ENCODE results near the gene EFNA4. TPM values are rescaled to one million over a fixed set of nuclear protein-coding genes. Genes with fewer than 3 reads are reported as not detected.

Gene EFNA4
- total RNA-seq, 1 donor from 2014 or later: 11.8 TPM

DNA sequence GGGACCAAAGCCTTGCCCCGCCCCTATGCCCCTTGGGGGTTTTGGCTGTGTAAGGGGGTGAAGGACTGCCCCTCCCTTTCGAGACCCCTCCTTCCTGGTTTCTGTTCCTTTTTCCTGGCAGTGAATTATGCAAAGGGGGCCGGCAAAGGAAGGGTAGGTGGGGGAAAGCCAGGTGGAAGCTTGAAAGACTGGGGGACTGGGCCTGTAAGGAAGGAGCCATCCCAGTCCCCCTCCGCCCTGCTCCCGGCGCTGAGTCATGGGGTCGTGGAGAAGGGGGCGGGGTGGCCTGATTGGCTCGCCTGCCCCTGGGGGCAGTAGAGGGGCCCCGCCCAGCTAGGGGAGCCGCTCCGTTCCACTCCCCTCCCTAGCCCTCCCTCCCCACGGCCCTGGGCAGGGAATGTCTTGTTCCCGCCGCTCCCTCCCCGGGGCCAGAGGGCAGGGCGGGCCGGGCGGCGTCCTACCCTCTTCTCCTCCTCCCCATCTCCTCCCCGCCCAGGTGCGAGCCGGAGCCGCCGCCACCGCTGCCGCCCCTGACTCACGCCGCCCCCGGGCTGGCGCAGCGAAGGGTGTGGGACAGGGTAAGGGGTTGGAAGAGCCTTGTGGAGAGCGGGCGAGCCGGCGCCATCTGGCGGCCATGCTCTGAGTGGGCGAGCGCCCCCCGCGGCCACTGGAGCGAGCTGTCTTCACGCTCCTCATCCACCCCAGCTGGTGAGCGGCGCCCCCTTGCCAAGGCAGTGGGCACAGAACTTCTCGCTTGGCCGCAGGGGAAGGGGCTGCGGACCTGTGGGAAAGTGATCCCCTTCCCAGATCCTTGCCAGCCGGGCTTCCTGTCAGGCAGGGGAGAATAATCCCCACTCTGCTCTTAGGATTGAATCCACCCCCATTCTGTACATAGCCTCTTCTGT is 46.2 kb upstream of the EFNA4 start:
- peak overlapping the region; percentile 43 for H2AFZ ChIP-seq (ENCODE audit: low read depth, low read length)
- H3K27ac Mint-ChIP-seq (ENCODE audit: unreplicated experiment): peak overlapping the region; percentile 81

GRCh38 chr1:155017946-155018316 is 45.6 kb upstream of the EFNA4 start:
- Mint-ChIP-seq H3K27me3 (ENCODE audit: low read depth, unreplicated experiment) (no peaks in the 10 kb centered on the region), H3K27ac (ENCODE audit: unreplicated experiment) (peak overlapping the region; percentile 34), H3K36me3 (ENCODE audit: low read depth, unreplicated experiment) (peaks cover 3% of the 10 kb centered on the region), H3K4me1 (ENCODE audit: low read depth, unreplicated experiment) (peaks cover 31% of the 10 kb centered on the region), H3K4me3 (ENCODE audit: unreplicated experiment) (peak overlapping the region; percentile 45), H3K9me3 (ENCODE audit: unreplicated experiment) (no peaks in the 10 kb centered on the region)
- no peak overlapping the region for H2AFZ ChIP-seq (ENCODE audit: low read depth, low read length)
- H3K9ac ChIP-seq (ENCODE audit: low read length): peak overlapping the region; percentile 46
- no peak for DNase-seq (ENCODE audit: low read depth)
- no peak overlapping the region for H3K4me3 ChIP-seq (ENCODE audit: insufficient read depth, low read depth, low read length)
- no peaks in the 10 kb centered on the region for H3K9me3 ChIP-seq (ENCODE audit: insufficient read depth, low read depth, low read length)
- TF ChIP-seq EZH2 (IDR thresholded peaks at IDR 0.05; ENCODE audit: insufficient read depth, low read length): no peak
- TF ChIP-seq, protein P1, sequence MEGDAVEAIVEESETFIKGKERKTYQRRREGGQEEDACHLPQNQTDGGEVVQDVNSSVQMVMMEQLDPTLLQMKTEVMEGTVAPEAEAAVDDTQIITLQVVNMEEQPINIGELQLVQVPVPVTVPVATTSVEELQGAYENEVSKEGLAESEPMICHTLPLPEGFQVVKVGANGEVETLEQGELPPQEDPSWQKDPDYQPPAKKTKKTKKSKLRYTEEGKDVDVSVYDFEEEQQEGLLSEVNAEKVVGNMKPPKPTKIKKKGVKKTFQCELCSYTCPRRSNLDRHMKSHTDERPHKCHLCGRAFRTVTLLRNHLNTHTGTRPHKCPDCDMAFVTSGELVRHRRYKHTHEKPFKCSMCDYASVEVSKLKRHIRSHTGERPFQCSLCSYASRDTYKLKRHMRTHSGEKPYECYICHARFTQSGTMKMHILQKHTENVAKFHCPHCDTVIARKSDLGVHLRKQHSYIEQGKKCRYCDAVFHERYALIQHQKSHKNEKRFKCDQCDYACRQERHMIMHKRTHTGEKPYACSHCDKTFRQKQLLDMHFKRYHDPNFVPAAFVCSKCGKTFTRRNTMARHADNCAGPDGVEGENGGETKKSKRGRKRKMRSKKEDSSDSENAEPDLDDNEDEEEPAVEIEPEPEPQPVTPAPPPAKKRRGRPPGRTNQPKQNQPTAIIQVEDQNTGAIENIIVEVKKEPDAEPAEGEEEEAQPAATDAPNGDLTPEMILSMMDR (IDR thresholded peaks at IDR 0.05; ENCODE audit: insufficient read depth, low read depth, low read length): no peak
- H3K36me3 ChIP-seq (ENCODE audit: insufficient read depth, low read length): no peaks in the 10 kb centered on the region
- H3K27me3 ChIP-seq (ENCODE audit: insufficient read depth, low read length): no peaks in the 10 kb centered on the region
- peaks cover 9% of the 10 kb centered on the region for H3K4me1 ChIP-seq (ENCODE audit: insufficient read depth, low read length)
- H3K27ac ChIP-seq (ENCODE audit: low read depth, low read length): no peak overlapping the region
- peak overlapping the region; percentile 78 for H3K4me2 ChIP-seq (ENCODE audit: low read length)
- FAIRE-seq: no peak
- H4K20me1 ChIP-seq (ENCODE audit: insufficient read depth, low read length): peaks cover 25% of the 10 kb centered on the region
- no peaks in the 10 kb centered on the region for H3K79me2 ChIP-seq (ENCODE audit: insufficient read depth, low read length)

More for the DNA sequence above, 46.2 kb upstream of the EFNA4 start:
- Mint-ChIP-seq H3K9me3 (ENCODE audit: unreplicated experiment) (no peaks in the 10 kb centered on the region), H3K36me3 (ENCODE audit: low read depth, unreplicated experiment) (peaks cover 6% of the 10 kb centered on the region), H3K27me3 (ENCODE audit: low read depth, unreplicated experiment) (no peaks in the 10 kb centered on the region), H3K4me3 (ENCODE audit: unreplicated experiment) (peak overlapping the region; percentile 45), H3K4me1 (ENCODE audit: low read depth, unreplicated experiment) (peaks cover 29% of the 10 kb centered on the region)
- no peaks in the 10 kb centered on the region for H3K79me2 ChIP-seq (ENCODE audit: insufficient read depth, low read length)
- H3K36me3 ChIP-seq (ENCODE audit: insufficient read depth, low read length): no peaks in the 10 kb centered on the region
- H3K9ac ChIP-seq (ENCODE audit: low read length): peak overlapping the region; percentile 46
- H3K27me3 ChIP-seq (ENCODE audit: insufficient read depth, low read length): no peaks in the 10 kb centered on the region
- no peak overlapping the region for H3K4me3 ChIP-seq (ENCODE audit: insufficient read depth, low read depth, low read length)
- no peaks in the 10 kb centered on the region for H3K9me3 ChIP-seq (ENCODE audit: insufficient read depth, low read depth, low read length)
- H3K27ac ChIP-seq (ENCODE audit: low read depth, low read length): peak overlapping the region; percentile 19
- DNase-seq (ENCODE audit: low read depth): peak; percentile 77
- TF ChIP-seq EZH2 (IDR thresholded peaks at IDR 0.05; ENCODE audit: insufficient read depth, low read length): no peak
- TF ChIP-seq, protein P1 (IDR thresholded peaks at IDR 0.05; ENCODE audit: insufficient read depth, low read depth, low read length): peak; percentile 84
- FAIRE-seq: no peak
- H3K4me2 ChIP-seq (ENCODE audit: low read length): peak overlapping the region; percentile 78
- H4K20me1 ChIP-seq (ENCODE audit: insufficient read depth, low read length): peaks cover 32% of the 10 kb centered on the region
- H3K4me1 ChIP-seq (ENCODE audit: insufficient read depth, low read length): peaks cover 9% of the 10 kb centered on the region
